Stimulated activated CD8-positive, alpha-beta memory T cell treated with anti-CD3 and anti-CD28 coated beads, Interleukin-4, amount 100 ng/mL, for 1 hour (primary cell): Measurements from ENCODE around the gene FLYWCH1.

Experiments used
- DNase-seq, 2 donors: peaks; one replicate each; pipeline ENCODE4 v3.0.0-alpha.2; 2020; ENCODE audit warnings: low read depth in 2 of 2, low spot score in 1 of 2

Gene FLYWCH1

DNA sequence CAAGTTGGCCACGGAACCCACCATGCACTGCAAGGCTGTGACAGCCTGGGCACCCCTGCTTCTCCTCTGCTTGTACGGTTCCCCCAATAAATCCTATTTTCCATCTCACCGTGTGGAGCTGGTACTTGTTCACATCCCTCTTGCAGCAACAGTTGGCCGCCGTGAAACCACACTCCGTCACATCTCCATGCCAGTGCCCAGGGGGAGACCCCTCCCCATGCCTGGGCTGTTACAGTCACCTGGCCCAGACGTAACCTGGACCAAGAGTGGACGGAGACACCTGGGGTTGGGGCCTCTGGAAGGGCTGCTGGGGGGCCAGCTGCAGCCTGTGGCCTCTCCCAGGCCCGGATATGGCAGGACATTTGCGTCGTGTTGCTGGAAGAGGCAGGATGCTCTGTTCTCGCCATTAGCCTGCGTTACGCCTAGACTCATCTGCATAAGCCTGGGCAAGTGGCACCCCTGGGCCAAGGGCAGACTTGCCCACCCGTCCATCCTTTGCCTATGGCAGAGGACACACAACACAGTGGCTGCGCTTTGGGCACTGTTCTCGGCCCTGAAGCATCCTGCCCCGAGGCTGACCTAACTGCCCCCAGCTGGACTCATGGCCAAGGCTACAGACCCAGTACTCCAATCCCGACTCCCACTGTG is 38.1 kb downstream of the FLYWCH1 start:
- no peak for DNase-seq

DNA sequence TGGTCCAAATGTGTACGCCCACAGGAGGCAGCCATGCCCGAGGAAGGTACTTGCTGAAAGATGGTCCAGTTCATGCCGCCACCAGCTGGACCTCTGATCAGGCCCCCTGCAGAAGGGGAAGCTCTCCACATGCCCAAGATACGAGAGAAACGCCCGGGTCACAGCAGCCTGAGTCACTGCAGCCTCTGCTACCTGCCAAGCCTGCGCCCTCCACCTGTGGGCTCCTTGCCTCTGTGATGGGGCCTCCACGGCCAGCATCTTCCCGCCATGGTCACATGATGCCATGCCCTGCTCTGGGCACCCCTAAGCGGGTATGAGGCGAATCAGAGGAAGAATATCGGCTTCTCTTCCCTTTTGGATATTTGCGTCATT is 38.6 kb downstream of the FLYWCH1 start:
- DNase-seq: no peak

DNA sequence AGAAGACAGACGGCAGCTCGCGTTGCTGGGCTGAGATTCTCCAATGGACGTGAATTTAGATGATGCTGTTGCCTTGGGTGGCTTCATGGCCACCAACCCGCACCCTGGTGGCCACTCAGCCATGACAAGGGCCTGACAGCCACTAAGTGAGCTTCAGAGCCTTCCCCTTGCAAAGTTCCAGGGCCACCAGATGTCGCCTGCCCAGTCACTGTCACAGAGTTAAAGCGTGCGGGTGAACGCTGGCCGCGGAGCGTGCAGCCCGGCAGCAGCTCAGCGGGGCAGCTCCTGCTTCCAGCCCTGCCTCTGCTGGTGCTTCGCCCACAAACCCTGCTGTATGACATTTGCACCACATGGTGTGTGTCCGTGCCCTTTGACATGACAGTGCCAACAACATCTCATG is 39.0 kb downstream of the FLYWCH1 start:
- no peak for DNase-seq

DNA sequence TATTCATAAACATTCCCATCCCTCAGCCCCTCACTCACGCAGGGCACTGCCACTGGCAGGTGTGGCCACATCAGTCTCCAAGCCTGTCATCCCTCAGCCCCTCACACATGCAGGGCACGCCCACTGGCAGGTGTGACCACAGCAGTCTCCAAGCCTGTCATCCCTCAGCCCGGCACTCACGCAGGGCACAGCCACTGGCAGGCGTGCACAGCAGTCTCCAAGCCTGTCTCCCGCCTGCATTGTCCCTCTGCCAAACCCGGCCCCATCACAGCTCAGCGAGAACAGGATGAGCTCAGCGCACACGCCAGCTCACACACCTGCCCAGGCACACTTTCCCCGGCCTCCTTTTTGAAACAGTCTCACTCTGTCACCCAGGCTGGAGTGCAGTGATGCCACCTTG is 40.9 kb downstream of the FLYWCH1 start:
- DNase-seq: no peak

DNA sequence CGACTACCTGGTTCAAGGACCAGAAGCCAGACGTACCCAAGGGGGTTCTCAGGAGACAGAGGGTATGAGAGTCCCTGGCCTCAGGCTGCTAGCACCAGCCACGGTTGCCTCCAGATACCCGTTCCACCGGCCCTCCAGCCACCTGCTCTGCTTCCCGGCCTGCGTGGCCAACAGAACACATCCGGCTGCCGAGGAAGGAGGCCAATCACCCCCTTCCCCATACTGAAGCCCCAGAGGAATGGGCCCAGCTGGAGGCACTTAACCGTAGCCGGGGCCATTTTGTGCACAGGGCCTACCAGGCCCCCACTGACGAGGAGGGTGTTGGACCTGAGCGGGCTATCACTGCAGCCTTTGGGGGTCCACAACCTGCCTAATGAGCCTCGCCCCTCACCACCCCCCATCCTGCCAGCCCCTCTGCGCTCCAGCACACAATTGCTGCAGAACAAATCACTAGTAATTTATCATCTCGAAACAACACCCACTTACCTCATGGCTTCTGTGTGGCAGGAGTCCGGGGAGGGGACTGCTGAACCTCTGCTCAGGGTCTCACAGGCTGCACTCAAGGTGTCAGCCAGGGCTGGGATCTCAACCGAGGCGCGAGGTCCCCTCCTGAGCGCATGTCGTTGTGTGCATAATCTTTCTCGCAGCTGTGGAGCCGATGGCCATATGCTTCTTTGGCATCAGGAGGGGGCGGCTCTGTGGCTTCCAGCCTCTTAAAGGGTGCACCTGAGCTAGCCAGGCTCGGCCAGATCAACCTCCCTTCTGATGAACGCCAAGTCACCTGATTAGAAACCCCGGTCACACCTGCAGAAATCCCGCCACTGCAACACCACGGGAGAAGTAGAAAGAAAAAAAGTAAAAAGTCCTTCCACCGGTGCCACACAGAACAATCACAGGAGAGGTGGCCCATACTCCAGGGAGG is 42.2 kb downstream of the FLYWCH1 start:
- no peak for DNase-seq

DNA sequence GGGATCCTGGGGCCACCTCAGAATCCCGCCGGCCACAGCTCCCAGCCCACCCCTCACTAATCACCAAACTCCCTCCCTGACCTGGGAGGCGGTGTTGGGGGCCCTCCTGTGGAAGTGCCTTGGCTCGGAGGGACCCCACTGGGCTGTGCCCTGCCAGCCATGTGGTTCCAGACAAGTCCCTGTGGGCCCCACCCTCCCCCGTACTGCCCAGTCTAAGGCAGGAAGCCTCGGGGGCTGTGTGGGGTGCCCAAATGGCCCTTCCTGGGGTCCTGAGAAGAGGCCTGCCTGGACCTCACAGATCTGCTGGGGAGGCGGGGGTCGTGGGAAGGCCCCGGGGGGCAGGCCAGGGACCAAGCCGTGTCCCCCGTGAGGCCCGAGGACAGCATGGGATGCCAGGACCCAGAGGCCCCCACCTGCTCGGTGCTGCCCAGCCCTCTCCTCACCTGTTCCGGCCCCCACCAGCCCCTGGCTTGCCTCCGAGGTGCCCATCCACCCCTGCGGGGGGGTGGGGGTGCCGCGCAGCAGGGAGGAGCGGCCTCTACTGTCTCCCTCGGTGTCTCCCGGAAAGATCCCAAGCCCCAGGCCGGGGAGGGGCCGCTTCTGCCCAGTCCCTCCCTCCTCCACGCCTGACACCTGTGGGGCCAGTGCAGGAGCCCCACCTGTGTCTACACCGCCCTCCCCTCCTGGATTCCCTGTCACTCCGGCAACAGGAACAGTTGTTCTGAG is 43.1 kb downstream of the FLYWCH1 start:
- no peak for DNase-seq

DNA sequence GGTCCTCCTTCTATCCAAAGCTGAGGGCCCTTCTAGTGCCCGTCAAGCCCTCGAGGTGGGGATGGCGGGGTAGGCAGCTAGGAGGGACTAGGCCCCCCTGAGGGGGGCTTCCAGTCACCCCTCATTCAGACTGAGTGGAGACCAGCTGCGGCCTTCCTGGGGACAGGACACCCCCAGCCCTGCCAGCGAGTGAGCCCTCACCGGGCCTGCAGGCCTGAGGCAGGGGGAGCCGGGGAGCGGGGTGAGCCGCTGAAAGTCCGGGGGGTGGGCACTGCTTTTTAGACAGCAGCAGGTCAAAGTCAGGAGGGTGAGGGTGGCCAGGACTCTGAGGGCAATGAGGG is 43.7 kb downstream of the FLYWCH1 start:
- DNase-seq: no peak

DNA sequence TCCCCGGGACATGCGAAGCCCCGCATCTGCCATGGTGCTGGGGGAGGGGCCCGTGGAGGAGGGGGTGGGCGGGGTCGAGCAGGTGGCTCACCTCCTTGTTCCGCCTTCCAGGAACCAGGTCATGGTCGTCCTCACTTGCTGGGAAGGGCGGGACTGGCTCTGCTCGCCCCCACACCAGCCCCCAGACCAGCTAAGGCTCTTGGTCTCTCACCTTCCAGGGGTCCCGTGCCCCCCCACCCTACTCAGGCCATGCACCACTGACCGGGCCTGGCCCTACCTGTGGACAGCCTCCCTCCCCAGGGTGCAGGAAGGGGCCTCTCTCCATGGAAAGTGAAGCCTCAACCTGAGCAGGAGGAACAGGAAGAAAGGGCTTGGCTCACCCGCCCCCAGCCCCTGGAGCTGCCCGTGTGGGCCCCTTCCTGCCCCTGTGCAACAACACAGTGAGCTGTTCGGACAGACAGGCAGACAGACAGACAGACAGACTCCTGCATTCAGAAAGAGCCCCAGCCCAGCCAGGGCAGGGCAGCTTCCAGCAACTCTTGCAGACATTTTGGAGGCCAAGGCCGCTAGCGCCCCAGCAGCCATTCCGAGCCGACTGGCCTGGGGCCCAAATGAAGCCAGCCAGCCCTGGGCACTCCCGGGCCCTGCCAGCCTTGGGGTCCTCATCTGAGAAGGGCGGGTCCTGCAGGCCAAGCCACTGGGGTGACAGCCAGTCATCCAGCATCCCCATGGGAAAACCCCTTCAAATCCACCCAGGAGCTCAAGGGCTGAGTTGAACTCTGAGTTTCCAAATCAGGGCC is 44.2 kb downstream of the FLYWCH1 start:
- DNase-seq: no peak

DNA sequence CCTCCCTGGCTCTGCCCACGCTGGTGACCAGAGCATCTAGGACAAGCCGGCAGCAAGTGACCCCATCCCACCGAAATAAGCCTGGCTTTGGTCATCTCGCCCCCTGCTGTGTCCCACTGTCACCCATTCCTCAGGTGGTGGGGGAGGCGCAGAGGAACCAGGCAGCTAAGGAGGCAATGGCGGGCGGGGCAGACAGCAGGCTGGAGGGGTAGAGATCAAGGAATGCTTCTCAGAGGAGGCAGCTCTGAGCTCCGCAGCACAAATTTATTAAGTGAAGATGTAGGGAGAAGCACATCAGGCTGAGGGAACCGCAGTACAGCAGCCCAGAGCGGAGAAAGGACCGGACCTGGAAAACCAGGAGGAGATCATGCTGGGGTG is 44.8 kb downstream of the FLYWCH1 start:
- no peak for DNase-seq

DNA sequence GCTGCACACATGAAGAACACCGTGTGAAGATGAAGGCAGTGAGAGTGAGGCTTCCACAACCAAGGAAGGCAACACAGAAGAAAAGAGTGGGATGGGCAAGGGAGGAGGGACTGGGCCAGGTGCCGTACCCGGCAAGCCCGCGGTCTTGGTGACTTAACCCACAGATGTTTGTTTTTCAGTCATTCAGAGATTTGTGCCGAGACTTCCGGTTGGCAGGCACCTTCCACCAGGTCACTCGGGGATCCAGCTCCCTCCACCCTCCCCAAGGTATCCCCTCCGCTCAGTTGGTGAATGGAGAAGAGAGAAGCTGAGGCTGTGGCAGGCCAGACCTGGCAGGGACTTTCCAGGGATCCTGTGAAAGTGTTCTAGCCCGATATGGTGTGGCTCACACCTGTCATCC is 47.5 kb downstream of the FLYWCH1 start:
- DNase-seq: no peak

DNA sequence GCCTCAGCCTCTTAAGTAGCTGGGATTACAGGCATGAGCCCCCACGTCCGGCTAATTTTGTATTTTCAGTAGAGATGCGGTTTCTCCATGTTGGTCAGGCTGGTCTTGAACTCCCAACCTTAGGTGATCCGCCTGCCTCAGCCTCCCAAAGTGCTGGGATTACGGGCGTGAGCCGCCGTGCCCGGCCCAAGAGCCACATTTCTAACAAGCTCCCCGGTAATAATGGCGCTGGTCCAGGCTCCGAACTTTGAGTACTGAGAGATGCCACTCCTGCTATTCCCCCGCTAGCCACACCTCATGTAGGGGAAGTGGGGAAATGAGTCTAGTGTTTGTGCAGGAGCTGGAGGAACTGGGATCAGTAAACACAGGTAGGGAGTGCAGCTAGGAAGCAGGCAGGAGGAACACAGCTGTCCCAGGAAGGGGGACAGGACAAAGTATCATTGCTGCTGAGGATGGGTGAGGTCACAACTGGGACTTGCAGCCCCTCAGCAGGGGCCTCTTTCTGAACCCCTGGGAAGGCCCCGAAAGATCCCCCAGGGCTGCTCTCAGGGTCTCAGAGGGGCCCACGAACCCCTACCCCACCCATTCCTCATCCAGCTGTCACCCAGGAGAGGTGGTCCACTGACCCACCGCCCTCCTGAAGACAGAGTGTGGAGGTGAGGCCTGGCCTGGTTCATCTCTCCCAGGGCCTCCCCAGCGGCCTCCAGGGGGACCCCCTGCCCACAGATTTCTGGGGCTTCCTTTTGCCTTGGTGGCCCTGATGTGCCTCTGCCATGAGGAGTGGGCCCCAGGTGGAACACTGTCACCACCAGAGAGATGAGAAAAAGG is 48.7 kb downstream of the FLYWCH1 start:
- no peak for DNase-seq

DNA sequence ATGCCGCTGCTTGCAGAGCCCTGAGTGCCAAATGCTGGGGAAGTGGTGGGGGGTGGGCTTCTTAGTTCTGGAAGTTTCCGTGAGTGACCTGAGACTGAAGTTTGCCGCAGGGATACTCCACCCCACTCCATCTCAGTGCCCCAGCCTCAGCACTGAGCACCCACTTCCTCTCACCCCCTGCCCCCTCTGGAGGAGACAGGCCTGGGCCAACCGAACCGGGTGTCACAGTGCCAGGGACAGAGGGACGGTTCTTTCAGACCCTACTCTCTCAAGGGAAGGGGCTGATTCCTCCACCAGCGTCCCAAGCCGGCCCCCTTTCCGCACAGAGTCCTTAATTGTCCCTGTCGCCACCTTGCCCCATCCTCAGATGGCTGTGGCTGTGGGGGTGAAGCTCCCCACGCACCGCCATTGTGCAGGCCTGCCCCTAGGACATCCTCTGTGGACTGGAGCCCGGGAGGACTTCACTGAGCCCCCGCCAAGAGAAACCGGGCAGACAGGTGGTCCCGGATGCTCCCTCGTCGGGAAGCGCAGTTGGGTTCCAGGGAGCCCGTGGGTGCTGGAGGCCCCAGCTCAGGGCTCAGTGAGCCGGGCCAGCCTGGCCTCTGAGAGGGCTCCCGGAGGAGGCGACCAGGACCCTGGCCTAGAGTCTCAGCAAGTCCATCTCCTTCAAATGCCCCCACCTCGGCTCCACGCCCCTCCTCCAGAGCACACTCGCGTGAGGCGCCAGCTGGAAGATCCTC is 50.8 kb downstream of the FLYWCH1 start:
- no peak for DNase-seq

DNA sequence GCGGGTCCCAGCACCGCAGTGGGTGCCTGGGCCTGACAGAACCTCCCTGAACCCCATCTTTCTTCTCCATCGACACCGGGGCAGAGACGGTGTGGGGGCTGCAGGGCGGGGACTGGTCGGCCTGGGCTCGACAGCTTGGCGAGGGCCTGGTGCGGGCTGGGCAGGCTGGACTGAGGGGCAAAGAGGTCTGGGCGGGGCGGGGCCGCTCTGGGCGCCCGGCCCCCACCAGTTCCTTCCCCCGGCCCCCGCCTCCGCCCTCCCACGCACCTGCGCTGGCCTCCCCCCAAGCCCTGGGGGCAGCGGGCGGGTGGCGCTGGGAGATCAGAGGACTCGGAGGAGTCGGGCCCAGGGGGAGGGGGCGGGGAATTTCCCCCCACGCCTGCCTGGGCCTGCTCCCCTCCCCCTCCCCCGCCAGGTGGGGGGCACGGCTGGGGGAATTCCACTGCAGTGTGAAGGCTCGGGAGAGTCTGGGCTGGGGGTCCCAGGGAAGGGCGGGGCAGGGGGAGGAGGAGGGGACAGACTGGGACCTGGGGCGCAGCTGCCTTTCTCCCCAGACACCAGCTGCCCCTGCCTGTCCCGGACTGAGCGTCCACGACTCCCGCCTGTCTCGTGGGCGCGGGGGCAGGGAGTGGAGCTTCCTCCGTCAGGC is 51.5 kb downstream of the FLYWCH1 start:
- DNase-seq: no peak

DNA sequence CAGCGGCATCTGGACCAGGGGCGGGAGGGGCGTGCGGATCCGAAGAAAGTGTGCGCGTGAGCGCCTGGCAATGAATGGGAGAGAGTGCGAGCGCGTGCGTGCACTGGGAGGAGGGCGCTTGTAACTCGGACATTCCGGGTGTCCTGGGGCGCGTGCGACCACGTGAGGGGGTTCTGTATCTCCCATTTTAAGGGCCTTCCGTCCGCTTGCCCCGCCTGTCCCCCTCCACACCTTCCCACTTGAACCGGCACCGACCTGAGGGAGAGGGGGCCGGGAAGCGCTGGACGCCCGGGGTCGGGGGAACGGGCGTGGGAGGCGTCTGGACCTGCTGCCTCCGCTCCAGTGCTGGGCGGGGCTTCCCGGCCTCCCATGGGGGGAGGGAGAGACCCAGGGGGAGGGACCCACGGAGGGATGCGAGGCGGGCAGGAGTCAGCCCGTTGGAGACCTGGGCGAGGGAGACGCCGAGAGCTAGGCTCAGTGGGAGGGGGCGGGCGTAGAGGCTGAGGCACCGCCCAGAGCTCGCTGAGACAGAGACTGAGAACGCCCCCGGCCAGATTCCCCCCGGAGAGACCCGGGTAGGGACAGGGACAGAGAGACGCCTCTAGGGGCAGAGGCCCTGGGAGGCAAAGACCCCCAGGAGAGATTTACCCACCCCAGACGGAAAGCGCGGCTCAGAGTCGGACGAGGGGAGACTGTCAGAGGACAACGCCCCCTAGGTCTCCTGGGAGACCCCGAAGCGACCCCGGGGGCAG is 52.2 kb downstream of the FLYWCH1 start, which contains the start of gene KREMEN2:
TSS of gene KREMEN2 (plus strand) at position 553 of the 752 bp plus-strand sequence. CDS start 246 bp downstream, outside the sequence.
- DNase-seq: no peak

DNA sequence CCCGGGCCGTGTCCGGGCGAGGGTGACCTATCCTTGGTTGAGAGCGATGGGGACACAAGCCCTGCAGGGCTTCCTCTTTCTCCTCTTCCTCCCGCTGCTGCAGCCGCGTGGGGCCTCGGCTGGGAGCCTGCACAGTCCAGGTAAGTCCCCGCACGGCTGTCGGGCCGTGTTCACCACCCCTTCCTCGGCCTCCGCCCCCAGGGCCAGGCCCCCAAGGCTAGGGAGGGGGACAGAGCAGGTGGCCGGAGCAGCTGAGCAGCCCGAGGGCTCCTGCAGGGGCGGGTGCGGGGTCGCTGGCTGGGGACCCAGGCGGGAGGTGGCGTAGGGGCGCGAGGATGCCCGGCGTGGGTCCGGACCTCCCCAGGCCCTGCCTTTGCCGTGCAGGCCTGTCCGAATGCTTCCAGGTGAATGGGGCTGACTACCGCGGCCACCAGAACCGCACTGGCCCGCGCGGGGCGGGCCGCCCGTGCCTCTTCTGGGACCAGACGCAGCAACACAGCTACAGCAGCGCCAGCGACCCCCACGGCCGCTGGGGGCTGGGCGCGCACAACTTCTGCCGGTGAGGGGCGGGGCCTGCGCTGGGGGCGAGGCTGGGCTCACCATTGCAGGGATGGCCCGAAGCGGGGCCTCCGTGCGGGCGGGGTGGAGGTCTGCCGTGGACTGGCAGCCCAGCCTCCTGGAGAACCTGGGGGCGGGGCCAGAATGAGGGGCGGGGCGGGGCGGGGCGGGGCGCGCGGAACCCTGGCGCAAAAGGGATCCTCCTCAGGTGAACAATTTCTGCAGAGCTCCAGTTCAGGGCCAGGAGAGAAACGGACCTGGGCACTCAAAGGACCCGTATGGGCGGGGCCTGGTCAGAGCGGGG is 53.0 kb downstream of the FLYWCH1 start:
- no peak for DNase-seq

DNA sequence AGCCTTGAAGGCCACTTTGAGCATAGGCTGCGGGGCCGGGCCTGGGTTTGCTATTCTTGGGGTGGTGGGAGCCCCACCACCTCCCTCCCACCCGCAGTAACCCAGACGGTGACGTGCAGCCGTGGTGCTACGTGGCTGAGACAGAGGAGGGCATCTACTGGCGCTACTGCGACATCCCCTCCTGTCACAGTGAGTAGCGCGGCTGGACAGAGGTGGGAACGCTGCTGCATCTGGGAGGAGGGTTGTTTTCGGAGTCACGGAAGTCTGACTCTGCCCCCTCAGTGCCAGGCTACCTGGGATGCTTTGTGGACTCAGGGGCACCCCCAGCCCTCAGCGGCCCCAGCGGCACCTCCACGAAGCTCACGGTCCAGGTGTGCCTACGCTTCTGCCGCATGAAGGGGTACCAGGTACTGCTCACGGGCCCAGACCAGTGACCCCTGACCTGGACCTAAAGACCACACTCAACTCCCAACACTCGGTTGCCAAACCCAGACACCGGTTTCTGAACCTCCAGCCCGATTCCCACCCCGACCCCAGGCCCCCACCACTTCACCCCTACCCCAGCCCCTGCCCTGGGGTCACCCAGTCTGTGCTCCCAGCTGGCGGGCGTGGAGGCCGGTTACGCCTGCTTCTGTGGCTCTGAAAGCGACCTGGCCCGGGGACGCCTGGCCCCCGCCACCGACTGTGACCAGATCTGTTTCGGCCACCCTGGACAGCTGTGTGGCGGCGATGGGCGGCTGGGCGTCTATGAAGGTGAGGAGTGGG is 54.5 kb downstream of the FLYWCH1 start:
- DNase-seq: no peak

DNA sequence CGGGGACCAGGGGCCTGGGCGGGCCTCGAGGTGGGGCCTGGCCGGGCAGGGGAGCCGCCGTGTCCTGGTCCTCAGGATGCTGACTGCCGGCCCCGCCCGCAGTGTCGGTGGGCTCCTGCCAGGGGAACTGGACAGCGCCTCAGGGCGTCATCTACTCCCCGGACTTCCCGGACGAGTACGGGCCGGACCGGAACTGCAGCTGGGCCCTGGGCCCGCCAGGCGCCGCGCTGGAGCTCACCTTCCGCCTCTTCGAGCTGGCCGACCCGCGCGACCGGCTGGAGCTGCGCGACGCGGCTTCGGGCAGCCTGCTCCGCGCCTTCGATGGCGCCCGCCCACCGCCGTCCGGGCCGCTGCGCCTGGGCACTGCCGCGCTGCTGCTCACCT is 55.1 kb downstream of the FLYWCH1 start:
- no peak for DNase-seq
